ENCODE measurements around the gene SUOX.

- TF ChIP-seq POLR2A (IDR thresholded peaks at IDR 0.05), result no peak
- TF ChIP-seq CTCF (IDR thresholded peaks at IDR 0.05), result no peak
Observed at GRCh38 chr12:55982319-55982936, 14.6 kb upstream of the SUOX start.
